Neural cell (in vitro differentiated cells): ENCODE data around the gene ZNF202.

ENCODE experiments used
- EP300 ChIP-seq: fragments of 450-650 bp; conservative IDR thresholded peaks from 2 replicates; pipeline ENCODE4 v1.6.1; 2014; ENCODE audit warnings: antibody characterized with exemption, mild to moderate bottlenecking, moderate library complexity; ENCODE audit not compliant: poor library complexity, severe bottlenecking
- EZH2 ChIP-seq: fragments of 200-600, 300-800 bp; shearing (Covaris generic), sonication (generic); IDR thresholded peaks from 2 replicates; pipeline ENCODE4 v1.6.1; 2014; ENCODE audit warnings: antibody characterized with exemption, low read length, borderline replicate concordance, mild to moderate bottlenecking; ENCODE audit not compliant: insufficient read depth, poor library complexity, severe bottlenecking
- POLR2AphosphoS5 ChIP-seq: IDR thresholded peaks from 2 replicates; pipeline ENCODE4 v1.6.1; 2012
- RAD21 ChIP-seq: fragments of 450-650 bp; conservative IDR thresholded peaks from 2 replicates; pipeline ENCODE4 v1.6.1; 2014; ENCODE audit warnings: antibody characterized with exemption, mild to moderate bottlenecking, moderate library complexity
- SMC3 ChIP-seq: fragments of 450-650 bp; conservative IDR thresholded peaks from 2 replicates; pipeline ENCODE4 v1.6.1; 2014; ENCODE audit warnings: antibody characterized with exemption, mild to moderate bottlenecking, moderate library complexity; ENCODE audit not compliant: poor library complexity
- TAF1 ChIP-seq: IDR thresholded peaks from 2 replicates; pipeline ENCODE4 v1.6.1; 2012; ENCODE audit warnings: low read depth
- TF ChIP-seq, protein P1 (sequence below): fragments of 450-650 bp; IDR thresholded peaks from 2 replicates; pipeline ENCODE4 v1.5.1; 2014; ENCODE audit warnings: antibody characterized with exemption, mild to moderate bottlenecking, moderate library complexity; ENCODE audit not compliant: poor library complexity, severe bottlenecking

DNA sequence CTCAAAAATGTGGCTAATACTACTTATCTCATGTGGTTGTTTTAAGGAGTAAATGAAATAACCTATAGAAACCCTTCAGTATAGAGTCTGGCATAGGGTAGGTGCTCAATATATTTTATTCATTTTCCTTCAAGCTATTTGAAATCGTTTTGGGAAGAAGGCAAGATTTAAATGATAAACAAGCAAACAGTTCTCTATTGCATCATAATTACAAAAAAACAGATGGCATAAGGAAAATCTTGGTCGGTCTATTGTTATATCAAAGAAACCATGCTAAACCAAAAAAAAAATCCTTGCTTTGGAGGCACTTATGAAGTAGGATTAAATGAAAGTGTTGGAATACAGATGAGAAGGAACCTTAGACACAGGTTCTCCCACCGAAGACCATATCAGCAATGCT is 4.7 kb downstream of the ZNF202 start:
- TF ChIP-seq, protein P1, sequence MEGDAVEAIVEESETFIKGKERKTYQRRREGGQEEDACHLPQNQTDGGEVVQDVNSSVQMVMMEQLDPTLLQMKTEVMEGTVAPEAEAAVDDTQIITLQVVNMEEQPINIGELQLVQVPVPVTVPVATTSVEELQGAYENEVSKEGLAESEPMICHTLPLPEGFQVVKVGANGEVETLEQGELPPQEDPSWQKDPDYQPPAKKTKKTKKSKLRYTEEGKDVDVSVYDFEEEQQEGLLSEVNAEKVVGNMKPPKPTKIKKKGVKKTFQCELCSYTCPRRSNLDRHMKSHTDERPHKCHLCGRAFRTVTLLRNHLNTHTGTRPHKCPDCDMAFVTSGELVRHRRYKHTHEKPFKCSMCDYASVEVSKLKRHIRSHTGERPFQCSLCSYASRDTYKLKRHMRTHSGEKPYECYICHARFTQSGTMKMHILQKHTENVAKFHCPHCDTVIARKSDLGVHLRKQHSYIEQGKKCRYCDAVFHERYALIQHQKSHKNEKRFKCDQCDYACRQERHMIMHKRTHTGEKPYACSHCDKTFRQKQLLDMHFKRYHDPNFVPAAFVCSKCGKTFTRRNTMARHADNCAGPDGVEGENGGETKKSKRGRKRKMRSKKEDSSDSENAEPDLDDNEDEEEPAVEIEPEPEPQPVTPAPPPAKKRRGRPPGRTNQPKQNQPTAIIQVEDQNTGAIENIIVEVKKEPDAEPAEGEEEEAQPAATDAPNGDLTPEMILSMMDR, result no peak
- TF ChIP-seq POLR2AphosphoS5 (no peak), EP300 (no peak), TAF1 (no peak), RAD21 (no peak), SMC3 (no peak), EZH2 (no peak)
